HL-60 (cell line): ENCODE data around the gene JAML.

Experiments used
- CTCF ChIP-seq: IDR thresholded peaks from one replicate; pipeline ENCODE4 v1.5.1; 2011; ENCODE audit warnings: low read length, control low read depth, inconsistent platforms; ENCODE audit not compliant: insufficient read depth
- GABPA ChIP-seq: IDR thresholded peaks from 2 replicates; pipeline ENCODE4 v1.6.1; 2012; ENCODE audit warnings: low read depth
- REST ChIP-seq: IDR thresholded peaks from 2 replicates; pipeline ENCODE4 v1.6.1; 2012; ENCODE audit warnings: low read depth; ENCODE audit not compliant: insufficient replicate concordance

GRCh38 chr11:118209033-118209432, 15.8 kb downstream of the JAML start:
- TF ChIP-seq CTCF, result no peak
- TF ChIP-seq GABPA, result no peak
- no peak for TF ChIP-seq REST
